BJ (cell line): ENCODE results near the gene MIA3. TPM values are rescaled to one million over a fixed set of nuclear protein-coding genes. Genes with fewer than 3 reads are reported as not detected.

Source experiments
- CTCF ChIA-PET: fragments of 350-600 bp; formaldehyde crosslinking; extraction: SDS; loops from one replicate; lab custom pipeline; 2021; ENCODE audit warnings: antibody characterized with exemption, inconsistent platforms; lab: Yijun Ruan, JAX
- POLR2A ChIA-PET: fragments of 300-600 bp; sonication (Branson Sonifier 250); formaldehyde crosslinking; extraction: SDS; loops from one replicate; lab custom pipeline; 2021; ENCODE audit warnings: antibody characterized with exemption; lab: Charles Lee
- DNase-seq: peaks from one replicate; pipeline ENCODE4 v3.0.0-alpha.2; 2011; ENCODE audit warnings: low read depth
- H3K27me3 ChIP-seq: 2 replicates; pipeline ENCODE4 v1.6.0; 2011; ENCODE audit warnings: low read length; ENCODE audit not compliant: control insufficient read depth, insufficient read depth
- H3K36me3 ChIP-seq: 2 replicates; pipeline ENCODE4 v1.5.1; 2011; ENCODE audit warnings: low read length; ENCODE audit not compliant: control insufficient read depth, insufficient read depth
- H3K4me3 ChIP-seq: 2 replicates; pipeline ENCODE4 v1.5.1; 2011; ENCODE audit warnings: low read depth, mild to moderate bottlenecking, control low read depth, low read length
- CTCF ChIP-seq: IDR thresholded peaks from 2 replicates; pipeline ENCODE4 v1.5.1; 2011; ENCODE audit warnings: low read depth, mild to moderate bottlenecking, control low read depth, inconsistent platforms, low read length, moderate library complexity; ENCODE audit not compliant: insufficient read depth
- polyA minus RNA-seq: library from RNA; depleted of rRNA, polyadenylated mRNA; stranded (reverse); fragments of >200 nt; gene quantifications from 2 replicates; pipeline ENCODE4 v1.2.3, GENCODE V29; 2011; rRNA and poly(A)+ RNA removed
- polyA plus RNA-seq: library from polyadenylated mRNA; depleted of rRNA; stranded (reverse); fragments of >200 nt; gene quantifications from 2 replicates; pipeline ENCODE4 v1.2.3, GENCODE V29; 2011; rRNA removed

MIA3 gene
- polyA plus RNA-seq: 46.7 and 79.3 TPM in 2 replicates
- polyA minus RNA-seq: 26.2 and 27.3 TPM in 2 replicates

DNA sequence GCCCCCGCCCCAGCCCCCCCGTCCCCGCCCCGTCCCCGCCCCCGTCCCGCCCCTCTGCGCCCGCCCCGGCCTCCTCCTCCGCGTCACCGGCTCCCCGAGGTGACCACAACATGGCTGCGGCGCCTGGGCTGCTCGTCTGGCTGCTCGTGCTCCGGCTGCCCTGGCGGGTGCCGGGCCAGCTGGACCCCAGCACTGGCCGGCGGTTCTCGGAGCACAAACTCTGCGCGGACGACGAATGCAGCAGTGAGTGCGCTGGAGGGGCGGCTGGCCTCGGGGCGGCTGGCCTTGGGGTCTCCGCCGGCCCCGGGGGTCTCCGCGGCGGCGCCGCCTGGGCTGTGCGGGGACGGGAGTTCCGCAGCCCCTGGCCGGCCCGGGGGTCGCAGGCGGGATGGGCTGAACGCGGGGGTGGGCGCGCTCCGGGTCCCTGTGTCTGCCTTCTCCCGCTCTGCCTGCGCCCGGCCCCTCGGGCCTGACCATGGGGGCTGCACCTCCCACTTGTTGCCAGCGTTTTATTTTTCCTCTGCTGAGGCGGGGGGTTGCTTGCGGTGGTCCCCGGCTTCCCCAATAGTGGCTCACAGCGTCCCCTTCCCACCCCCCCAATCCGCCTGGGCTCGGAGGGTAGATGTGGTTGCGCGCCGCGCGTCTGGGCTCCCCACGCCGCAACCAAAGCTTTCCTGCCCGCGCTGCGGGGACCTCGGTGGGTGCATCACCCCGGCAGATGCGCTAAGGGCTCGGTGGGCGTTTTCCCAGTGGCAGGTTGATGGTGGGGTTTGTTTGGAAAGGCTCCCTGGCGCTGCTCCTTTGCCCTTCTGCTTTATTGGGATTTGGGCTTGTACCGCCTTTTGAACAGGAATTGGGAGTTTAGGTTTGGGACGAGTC lies at the start of gene MIA3:
MIA3 (plus strand) TSS at position 97 of the 879 bp plus-strand sequence; CDS start at position 111, 14 bp downstream.
- CTCF ChIA-PET: interaction anchor here (1.6 to 2.2 kb wide), 2 partner anchors 16 to 154 kb away, joined by 7 to 8 read pairs; no protein-coding TSS in a partner anchor
- no peak for DNase-seq
- peak within 1 kb of the TSS; percentile 78 for H3K4me3 ChIP-seq
- POLR2A ChIA-PET: no interaction called here
- H3K36me3 ChIP-seq: no peaks in the 10 kb centered on the region
- no peak for TF ChIP-seq CTCF
- no peaks in the 10 kb centered on the region for H3K27me3 ChIP-seq

DNA sequence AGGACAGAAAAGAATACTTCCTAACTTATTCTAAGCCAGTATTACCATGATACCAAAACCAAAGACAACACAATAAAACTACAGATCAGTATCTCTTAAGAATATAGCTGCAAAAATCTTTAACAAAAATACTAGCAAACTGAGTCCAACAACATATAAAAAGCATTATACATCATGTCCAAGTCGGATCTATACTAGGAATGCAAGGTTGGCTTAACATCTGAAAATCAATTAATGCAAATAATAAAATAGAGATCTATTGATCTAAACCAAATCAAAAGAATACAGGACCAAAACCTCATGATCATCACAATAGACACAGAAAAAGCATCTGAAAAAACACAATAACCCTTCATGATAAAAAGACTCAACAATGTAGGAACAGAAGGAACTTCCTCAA lies 47.1 kb upstream of the MIA3 start:
- CTCF ChIA-PET: interaction anchor here (1.2 kb wide), 1 partner anchor 10 kb away, joined by 3 read pairs; no protein-coding TSS in a partner anchor
- H3K27me3 ChIP-seq: no peaks in the 10 kb centered on the region
- POLR2A ChIA-PET: no interaction called here
- no peaks in the 10 kb centered on the region for H3K36me3 ChIP-seq
- DNase-seq: no peak
- H3K4me3 ChIP-seq: no peak overlapping the region
- TF ChIP-seq CTCF: no peak

GRCh38 chr1:222579316-222579715 lies 38.6 kb upstream of the MIA3 start:
- CTCF ChIA-PET: interaction anchor here (0.8 kb wide), 1 partner anchor 55 kb away, joined by 3 read pairs; no protein-coding TSS in a partner anchor
- POLR2A ChIA-PET: interaction anchor here (0.6 kb wide), 1 partner anchor 28 kb away, joined by 12 read pairs; no protein-coding TSS in a partner anchor
- DNase-seq: no peak
- TF ChIP-seq CTCF: no peak
- Histone ChIP-seq H3K27me3 (no peaks in the 10 kb centered on the region), H3K4me3 (no peak overlapping the region), H3K36me3 (peaks cover 2% of the 10 kb centered on the region)

DNA sequence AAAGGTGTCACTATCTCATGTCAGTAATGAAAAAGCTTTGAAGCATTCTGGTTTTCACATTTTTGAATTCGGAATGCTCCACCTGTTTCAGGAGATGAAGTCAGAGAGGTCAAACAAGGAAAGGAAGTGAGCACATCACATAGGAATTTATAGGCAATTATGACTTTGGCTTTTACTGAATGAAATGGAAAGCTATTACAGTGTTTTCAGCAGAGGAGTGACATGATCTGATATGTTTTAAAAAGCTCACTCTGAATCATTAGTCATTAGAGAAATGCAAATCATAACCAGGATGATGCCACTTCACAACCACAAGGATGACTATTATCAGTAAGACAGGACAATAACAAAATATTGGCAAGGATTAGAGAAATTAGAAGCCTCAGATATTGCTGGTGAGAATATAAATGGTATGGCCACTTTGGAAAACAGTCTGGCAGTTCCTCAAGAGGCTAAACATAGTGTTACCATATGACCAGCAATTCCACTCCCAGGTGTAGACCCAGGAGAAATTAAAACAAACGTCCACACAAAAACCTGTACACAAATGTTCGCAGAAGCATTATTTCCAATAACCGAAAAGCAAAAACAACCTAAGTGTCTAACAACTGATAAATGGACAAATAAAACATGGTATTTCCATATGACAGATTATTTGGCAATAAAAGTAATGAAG lies 35.7 kb upstream of the MIA3 start:
- H3K4me3 ChIP-seq: no peak overlapping the region
- POLR2A ChIA-PET: no interaction called here
- CTCF ChIA-PET: interaction anchor here (1.1 kb wide), 1 partner anchor 21 kb away, joined by 4 read pairs; no protein-coding TSS in a partner anchor
- no peaks in the 10 kb centered on the region for H3K27me3 ChIP-seq
- TF ChIP-seq CTCF: no peak
- peak; percentile 13 for DNase-seq
- peaks cover 2% of the 10 kb centered on the region for H3K36me3 ChIP-seq

DNA sequence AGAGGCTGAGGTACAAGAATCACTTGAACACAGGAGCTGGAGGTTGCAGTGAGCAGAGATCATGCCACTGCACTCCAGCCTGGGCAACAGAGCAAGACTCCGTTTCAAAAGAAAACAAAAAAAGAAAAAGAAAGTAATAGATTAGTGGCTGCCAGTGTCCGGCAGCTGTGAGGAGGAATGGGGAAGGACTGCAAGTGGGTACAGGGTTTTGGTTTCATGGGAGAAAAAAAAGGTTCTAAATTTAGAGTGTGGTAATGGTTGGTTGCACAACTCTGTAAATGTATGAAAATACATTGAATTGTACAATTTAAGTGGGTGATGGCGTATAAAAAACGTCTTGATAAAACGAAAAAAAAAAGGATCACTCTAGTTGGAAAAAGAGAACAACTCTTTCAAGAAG lies 34.8 kb upstream of the MIA3 start:
- TF ChIP-seq CTCF: no peak
- Histone ChIP-seq H3K27me3 (no peaks in the 10 kb centered on the region), H3K4me3 (no peak overlapping the region), H3K36me3 (peaks cover 2% of the 10 kb centered on the region)
- no peak for DNase-seq
- ChIA-PET CTCF (no interaction called here), POLR2A (no interaction called here)
